ENCODE measurements around the gene FGFRL1. TPM values are rescaled to one million over a fixed set of nuclear protein-coding genes. Genes with fewer than 3 reads are reported as not detected.
"Not testable (repeated sequence)": the region's sequence is repeated elsewhere in the genome, so short reads cannot be mapped to it uniquely, and the experiment has no call there.

Gene FGFRL1
- total RNA-seq, 1 donor from 2014 or later = 58.8 TPM

DNA sequence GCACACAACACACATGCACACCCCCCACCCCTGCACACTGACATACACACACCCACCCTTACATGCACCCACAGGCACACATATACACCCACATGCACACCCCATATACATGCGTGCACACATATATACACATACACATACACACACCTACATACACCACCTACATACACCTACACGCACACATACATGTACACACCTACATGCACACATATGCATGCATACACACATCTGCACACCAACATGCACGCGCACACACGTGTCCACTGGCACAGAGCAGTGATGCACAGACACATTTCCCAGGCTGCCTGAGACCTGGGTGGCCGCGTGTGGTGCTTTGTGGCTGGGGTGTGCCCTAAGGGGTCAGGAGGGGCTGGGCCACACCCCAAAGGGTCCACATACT, 31.7 kb downstream of the FGFRL1 start:
- DNase-seq (ENCODE audit: low read depth, low spot score) = no peak
- TF ChIP-seq, protein P1, sequence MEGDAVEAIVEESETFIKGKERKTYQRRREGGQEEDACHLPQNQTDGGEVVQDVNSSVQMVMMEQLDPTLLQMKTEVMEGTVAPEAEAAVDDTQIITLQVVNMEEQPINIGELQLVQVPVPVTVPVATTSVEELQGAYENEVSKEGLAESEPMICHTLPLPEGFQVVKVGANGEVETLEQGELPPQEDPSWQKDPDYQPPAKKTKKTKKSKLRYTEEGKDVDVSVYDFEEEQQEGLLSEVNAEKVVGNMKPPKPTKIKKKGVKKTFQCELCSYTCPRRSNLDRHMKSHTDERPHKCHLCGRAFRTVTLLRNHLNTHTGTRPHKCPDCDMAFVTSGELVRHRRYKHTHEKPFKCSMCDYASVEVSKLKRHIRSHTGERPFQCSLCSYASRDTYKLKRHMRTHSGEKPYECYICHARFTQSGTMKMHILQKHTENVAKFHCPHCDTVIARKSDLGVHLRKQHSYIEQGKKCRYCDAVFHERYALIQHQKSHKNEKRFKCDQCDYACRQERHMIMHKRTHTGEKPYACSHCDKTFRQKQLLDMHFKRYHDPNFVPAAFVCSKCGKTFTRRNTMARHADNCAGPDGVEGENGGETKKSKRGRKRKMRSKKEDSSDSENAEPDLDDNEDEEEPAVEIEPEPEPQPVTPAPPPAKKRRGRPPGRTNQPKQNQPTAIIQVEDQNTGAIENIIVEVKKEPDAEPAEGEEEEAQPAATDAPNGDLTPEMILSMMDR (conservative IDR thresholded peaks at IDR 0.05) = no peak
- Mint-ChIP-seq H3K9me3 (no peaks in the 10 kb centered on the region), H3K4me3 (no peak overlapping the region), H3K36me3 (ENCODE audit: low read depth) (no peaks in the 10 kb centered on the region), H3K27me3 (ENCODE audit: low read depth) (no peaks in the 10 kb centered on the region), H3K27ac (ENCODE audit: unreplicated experiment) (peak overlapping the region; percentile 50), H3K4me1 (peaks cover 16% of the 10 kb centered on the region)

DNA sequence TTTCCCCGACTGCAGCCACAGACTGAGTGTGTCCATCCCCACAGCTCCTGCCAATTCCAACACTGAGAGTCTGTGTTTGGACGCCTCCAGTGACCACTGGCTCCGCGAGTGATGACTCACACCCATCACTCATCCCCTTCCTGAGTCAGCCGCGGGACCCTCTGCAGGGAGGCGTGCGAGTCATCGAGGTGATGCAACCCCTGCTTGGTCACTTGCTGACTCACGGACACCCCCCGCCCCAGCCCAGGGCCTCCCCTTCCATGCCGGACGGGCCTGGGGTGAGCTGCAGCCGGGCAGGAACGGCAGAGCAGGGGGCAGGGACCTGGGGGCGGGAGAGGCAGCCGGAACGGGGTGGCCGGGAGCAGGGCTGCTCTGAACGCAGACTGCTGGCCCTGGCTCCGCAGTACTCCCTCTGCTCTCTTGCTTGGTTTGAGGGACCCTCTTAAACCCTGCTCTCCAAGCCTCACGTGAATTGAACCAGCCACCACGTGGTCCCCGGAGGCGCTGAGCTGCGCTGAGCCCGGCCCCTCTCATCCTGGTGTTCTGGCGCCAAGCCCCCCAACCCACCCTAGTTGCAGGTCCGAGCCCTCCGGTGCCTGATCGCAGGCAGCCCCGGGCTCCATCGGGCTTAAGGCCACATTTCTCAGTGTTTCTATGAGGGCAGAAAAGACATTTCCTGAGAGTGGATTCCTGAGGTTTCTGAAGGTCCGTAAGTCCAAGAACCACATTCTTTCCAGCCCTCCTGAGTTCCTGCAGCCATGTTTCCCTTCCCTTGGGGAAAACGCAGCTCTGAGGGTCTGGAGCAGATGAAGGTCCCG, 32.4 kb downstream of the FGFRL1 start:
- no peak for DNase-seq (ENCODE audit: low read depth, low spot score)
- TF ChIP-seq, protein P1 (conservative IDR thresholded peaks at IDR 0.05) = no peak
- H3K36me3 Mint-ChIP-seq (ENCODE audit: low read depth) = no peaks in the 10 kb centered on the region
- H3K9me3 Mint-ChIP-seq = no peaks in the 10 kb centered on the region
- no peak overlapping the region for H3K4me3 Mint-ChIP-seq
- H3K27me3 Mint-ChIP-seq (ENCODE audit: low read depth) = peaks cover 2% of the 10 kb centered on the region
- peaks cover 16% of the 10 kb centered on the region for H3K4me1 Mint-ChIP-seq
- H3K27ac Mint-ChIP-seq (ENCODE audit: unreplicated experiment) = peak overlapping the region; percentile 6

DNA sequence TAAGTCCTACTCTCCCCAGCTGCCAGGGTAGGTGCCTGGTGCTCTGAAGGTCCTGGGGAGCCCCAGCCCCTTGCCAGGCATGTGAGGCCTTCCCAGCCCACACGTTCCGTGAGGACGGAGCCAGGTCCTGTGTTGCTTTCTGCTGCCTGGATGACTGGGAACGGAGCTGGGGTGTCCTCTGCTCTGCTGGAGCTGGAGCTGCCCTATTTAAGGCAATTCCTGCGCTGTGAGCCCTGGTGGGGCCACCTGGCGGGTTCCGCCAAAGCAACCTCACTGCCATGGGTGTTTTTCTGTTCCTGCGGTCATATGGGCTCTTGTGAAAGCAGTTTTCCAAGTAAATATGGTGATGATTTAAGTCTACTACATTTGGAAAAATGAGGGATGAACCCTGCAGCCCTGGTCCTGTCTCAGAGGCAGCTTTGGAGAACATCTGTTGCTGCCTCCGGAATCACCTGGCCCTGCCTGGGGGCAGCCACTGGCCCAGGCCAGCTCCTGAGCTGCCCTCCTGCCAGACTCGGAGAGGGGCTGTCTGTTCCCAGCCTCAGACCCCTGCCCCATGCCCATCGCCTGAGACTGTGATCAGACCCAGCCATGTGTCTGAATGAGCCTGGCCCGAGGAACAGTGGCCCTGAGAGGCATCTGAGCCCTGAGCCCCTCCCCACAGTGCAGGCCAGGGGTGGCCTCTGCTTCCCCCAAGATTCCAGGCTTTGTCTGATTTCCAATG, 33.2 kb downstream of the FGFRL1 start:
- Mint-ChIP-seq H3K27ac (ENCODE audit: unreplicated experiment) (no peak overlapping the region), H3K36me3 (ENCODE audit: low read depth) (no peaks in the 10 kb centered on the region), H3K4me1 (peaks cover 16% of the 10 kb centered on the region), H3K27me3 (ENCODE audit: low read depth) (peaks cover 2% of the 10 kb centered on the region), H3K4me3 (no peak overlapping the region), H3K9me3 (no peaks in the 10 kb centered on the region)
- no peak for DNase-seq (ENCODE audit: low read depth, low spot score)
- TF ChIP-seq, protein P1 (conservative IDR thresholded peaks at IDR 0.05) = no peak

DNA sequence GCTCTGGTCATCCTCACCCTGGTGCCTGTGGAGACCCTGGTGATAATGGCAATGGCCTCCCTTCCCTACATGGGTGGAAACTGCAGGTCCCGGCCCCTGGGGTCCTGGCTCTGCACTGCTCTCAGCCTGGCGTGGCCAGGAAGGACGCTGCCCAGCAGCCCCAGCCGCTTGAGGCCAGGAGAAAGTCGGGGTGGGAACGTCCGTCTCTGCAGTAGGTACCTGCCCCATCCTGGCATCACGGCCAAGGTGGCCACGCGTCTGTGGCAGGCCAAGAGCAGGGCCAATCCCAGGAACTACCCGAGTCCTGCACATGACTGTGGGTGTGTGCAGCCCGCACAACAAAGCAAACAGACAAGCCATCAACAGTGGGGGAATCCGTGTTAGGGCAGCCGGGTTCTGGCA, 33.8 kb downstream of the FGFRL1 start:
- TF ChIP-seq, protein P1 (conservative IDR thresholded peaks at IDR 0.05) = no peak
- H3K4me1 Mint-ChIP-seq = peaks cover 14% of the 10 kb centered on the region
- H3K27ac Mint-ChIP-seq (ENCODE audit: unreplicated experiment) = no peak overlapping the region
- H3K9me3 Mint-ChIP-seq = no peaks in the 10 kb centered on the region
- H3K4me3 Mint-ChIP-seq = no peak overlapping the region
- DNase-seq (ENCODE audit: low read depth, low spot score) = no peak
- H3K27me3 Mint-ChIP-seq (ENCODE audit: low read depth) = peaks cover 2% of the 10 kb centered on the region
- no peaks in the 10 kb centered on the region for H3K36me3 Mint-ChIP-seq (ENCODE audit: low read depth)

DNA sequence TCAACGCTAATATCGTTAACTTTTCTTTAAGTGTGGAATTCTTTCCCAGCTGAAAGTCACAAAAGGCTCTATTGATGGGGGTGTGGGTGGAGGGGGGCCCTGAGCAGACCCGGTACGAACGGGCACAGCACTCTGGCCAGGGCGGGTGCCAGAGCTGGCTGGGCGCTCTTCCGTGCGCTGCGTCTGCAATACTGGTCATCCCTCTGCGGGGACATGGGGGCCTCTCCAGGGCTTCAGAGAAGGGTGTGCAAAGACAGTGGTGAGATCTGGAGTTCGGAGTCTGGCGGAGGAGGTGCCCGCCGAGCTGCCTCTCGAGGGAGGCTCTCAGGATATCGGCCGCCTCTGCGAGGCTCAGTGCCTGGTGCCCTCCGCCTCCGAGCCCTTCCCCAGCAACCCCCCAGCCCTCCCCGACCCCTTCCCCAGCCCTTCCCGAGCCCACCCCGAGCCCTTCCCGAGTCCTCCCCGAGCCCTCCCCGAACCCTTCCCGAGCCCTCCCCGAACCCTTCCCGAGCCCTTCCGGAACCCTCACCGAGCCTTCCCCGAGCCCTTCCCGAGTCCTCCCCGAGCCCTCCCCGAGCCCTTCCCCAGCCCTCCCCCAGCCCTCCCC, 34.3 kb downstream of the FGFRL1 start:
- H3K4me3 Mint-ChIP-seq = no peak overlapping the region
- no peak overlapping the region for H3K27ac Mint-ChIP-seq (ENCODE audit: unreplicated experiment)
- H3K36me3 Mint-ChIP-seq (ENCODE audit: low read depth) = no peaks in the 10 kb centered on the region
- peaks cover 2% of the 10 kb centered on the region for H3K27me3 Mint-ChIP-seq (ENCODE audit: low read depth)
- DNase-seq (ENCODE audit: low read depth, low spot score) = no peak
- peaks cover 12% of the 10 kb centered on the region for H3K4me1 Mint-ChIP-seq
- no peaks in the 10 kb centered on the region for H3K9me3 Mint-ChIP-seq
- TF ChIP-seq, protein P1 (conservative IDR thresholded peaks at IDR 0.05) = no peak

DNA sequence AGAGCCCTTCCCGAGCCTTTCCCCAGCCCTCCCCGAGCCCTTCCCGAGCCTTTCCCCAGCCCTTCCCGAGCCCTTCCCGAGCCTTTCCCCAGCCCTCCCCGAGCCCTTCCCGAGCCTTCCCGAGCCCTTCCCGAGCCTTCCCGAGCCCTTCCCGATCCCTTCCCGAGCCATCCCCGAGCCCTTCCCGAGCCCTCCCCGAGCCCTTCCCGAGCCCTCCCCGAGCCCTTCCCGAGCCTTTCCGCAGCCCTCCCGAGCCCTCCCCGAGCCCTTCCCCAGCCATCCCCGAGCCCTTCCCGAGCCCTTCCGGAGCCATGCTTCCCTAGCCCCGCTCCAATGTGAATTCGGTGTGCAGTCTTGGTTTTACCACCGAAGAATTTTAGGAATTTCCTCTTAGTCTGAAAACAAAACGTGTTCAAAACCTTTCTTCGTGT, 35.2 kb downstream of the FGFRL1 start:
- H3K27me3 Mint-ChIP-seq (ENCODE audit: low read depth); H3K4me1 Mint-ChIP-seq; DNase-seq (ENCODE audit: low read depth, low spot score): not testable (repeated sequence)

More for the DNA sequence above, 35.2 kb downstream of the FGFRL1 start:
- H3K36me3 Mint-ChIP-seq (ENCODE audit: low read depth); H3K9me3 Mint-ChIP-seq; H3K4me3 Mint-ChIP-seq; H3K27ac Mint-ChIP-seq (ENCODE audit: unreplicated experiment): not testable (repeated sequence)

Data from neural crest cell (in vitro differentiated cells).